HG03565 (cell line): ENCODE results near the gene RENBP.

Source experiments
- ATAC-seq: cut with Tn5 transposase; IDR thresholded peaks from one replicate; pipeline ENCODE4 v1.9.1; 2021; ENCODE audit warnings: mild to moderate bottlenecking, moderate library complexity; ENCODE audit not compliant: unreplicated experiment

RENBP gene

GRCh38 chrX:153921511-153922446, 22.7 kb downstream of the RENBP start:
- no peak for ATAC-seq

DNA sequence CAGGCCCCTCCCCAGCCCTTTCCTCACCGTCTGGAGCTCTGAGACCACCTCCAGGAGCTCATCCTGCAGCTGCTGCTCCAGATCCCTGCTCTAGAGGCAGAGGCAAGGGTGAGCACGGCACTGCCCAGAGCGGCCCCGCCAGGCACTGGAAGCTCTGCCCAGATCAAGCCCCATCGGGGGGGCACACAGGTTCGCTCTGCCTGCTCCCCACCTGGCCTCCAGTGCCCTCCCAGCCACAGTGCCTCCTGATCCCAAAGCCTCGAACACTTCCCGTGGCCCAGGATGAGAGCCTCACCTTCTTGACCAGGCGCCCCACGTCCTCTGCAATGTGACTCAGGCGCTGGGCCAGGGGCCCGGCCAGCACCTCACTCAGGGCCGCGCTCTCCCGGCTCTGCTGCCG, 23.4 kb downstream of the RENBP start:
- ATAC-seq = no peak

DNA sequence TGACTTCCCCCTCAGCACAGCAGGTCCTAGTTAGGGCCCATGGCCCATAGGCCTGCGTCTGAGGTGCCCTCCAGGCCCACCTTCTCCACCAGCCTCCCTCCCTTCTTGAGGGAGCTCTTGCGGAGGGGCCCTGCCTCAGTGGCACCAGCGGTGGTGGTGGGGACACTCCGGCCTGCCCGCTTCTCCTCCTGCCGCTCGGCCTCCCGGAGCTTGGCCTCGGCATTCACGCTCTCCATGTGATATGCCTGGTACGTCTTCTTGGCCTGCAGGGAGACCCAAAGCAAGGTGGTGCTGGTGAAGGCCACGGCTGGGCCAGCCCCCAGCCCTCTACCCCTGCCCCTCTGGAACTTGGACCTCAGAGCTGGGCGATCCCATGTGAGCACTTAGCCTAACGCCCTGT, 23.9 kb downstream of the RENBP start:
- ATAC-seq = no peak

DNA sequence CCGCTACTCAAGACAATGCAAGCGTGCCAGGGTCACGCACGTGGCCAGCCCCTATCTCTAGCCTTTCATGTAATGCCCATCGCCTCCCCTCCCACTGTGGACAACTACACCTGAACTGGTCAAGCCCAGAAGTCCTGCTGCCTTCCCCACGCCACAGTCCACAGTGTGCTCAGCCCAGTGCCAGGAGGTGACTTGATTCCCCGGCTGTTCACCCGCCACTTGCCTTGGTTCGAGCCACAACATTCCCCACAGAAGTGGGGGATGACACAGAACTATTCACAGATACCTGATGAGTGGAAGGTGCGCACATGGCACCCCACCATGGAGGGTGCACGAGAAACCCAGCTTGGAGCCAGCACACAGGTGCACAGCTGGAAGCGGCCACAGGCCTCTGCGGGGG, 25.2 kb downstream of the RENBP start:
- no peak for ATAC-seq

DNA sequence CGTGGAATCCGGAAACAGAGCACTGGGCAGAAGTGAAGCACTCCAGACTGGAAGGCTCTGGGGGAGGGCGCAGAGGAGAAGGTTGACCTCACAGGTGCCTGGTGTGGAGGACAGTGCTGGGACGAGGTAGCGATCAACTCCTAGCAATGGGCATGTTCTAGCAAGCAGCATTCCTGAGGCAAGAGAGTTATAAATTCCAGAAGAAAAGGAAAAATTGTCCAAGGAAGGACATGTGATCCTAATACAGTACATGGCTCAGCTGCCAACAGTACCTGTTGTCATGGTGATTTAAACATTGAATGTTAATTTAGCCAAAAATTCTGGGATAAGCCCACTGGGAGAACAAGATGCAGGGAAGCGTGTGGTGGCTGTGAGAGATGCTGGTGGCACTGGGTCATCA, 26.6 kb downstream of the RENBP start:
- ATAC-seq = no peak

DNA sequence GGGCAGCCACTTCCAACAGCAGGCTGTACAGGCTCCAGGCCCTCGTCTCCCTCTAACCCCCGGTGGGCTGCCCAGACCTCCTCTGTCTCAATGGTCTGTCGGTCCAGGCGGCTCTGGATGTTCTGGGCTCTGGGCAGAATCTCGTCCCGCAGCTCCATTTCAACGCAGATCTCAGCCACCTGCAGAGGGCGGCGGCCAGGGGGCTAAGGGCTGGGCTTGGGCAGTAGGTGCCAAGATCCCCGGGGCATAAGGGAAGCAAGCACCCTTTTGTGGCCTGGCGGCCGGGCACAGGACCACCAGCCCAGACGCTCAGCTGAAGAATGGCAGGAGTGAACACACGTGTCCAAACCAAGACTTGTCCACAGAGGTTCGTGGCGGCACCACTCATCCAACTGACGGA, 30.7 kb downstream of the RENBP start:
- ATAC-seq = no peak

DNA sequence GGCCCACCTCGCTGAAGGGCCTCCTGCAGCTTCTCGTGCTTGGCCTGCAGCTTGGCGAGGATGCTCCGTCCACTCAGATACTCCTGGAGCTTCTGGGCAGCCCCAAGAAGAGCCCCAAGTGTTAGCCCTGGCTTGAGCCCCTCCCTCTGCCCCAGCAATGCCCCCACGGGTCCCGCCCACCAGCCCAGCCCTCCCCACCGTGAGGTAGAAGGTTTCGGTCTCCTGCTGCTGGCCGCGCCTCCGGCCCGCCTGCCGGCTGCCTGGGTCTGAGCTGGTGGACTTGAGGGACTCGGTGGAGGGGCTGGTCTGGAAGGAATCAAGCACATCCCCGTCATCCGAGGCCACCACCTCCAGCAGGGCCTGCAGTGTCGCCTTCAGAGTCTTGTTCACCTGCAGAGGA, 31.2 kb downstream of the RENBP start:
- ATAC-seq = no peak

GRCh38 chrX:153911798-153912197, 32.6 kb downstream of the RENBP start:
- ATAC-seq = no peak

DNA sequence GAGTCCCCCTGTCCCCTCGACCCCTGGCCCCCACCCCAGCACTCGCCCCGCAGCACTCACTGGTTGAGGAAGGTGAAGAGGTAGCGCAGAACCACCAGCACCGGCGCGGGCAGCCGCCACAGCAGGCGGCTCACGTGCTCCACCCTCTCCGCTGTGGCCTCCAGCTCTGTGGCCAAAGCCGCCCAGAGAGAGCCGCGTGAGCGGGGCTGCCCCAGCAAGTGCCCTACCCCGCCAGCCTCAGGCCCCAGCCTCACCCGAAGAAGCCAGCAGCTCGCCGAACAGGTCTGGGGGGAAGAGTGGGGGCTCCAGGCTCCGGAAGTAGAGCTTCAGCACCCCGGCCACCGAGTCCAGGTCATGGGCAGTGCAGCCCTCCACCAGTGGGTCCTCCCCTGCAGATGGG, 34.0 kb downstream of the RENBP start:
- no peak for ATAC-seq

DNA sequence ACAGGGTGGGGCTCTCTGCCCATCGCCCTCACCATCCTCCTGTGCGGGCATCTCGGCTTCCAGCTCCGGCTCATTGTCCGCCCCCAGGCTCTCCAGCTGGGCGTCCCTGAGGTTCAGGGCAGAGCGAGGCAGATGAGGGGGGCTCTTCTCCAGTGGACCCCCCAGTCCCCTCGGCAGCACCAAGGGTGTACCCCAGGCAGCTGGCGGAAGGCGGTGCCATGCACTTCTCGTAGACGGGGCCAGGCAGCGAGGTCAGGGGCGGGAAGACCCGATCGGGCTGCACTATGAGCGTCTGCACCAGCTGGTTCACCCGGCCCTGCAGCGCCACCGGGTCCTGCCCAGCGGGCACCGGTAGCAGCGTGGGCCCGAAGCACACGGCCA, 34.5 kb downstream of the RENBP start:
- no peak for ATAC-seq

GRCh38 chrX:153909024-153909979, 35.1 kb downstream of the RENBP start:
- no peak for ATAC-seq

DNA sequence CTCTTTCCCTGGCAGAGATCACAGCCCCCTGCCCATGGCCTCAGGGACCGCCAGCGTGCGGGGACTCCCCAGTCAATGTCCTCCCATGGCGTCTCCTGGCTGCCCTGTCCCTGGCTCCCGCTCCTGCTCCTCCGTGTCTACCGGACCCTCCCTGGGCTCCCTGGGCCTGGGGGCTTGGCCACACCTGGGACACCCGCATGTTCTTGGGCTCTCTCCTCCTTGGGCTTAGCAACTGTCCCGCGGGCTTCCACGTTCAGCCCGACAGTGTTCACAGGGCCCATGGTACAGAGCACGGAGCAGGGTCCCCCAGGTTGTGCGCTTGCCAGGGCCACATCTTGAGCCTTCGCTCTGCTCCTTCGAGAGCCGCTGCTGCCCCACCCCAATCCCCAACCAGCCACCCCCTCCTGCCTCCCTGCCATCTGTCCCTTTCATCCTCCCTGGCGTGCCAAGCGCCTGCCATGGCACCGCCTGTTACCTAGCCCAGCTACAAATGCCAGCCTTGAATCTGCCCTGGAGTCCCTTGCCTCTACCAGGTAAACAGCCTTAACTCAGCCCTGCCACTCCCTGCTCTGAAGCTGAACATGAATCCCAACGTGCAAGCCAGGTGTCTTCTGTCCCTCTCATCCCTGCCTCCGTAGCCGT, 36.1 kb downstream of the RENBP start:
- ATAC-seq = no peak

DNA sequence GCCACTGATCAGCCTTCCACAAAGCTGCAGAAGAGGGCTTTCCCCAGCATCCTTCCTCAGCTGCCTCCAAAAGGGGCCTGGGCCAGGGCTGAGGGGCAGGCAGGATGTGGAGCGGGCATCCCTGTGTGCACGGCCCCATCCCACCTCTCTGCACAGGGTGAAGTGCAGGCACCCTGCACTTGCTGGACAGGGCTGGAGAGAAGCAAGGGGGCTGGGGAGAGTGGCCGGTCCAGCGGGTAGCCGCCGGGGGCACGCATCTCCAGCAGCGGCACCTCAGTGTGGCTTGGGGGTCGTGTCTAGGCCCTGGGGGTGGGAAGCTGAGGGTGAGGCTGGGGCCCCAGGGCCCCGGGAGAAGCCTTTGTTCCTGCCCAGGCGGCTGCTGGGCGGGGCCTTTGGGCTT, 37.0 kb downstream of the RENBP start:
- no peak for ATAC-seq

DNA sequence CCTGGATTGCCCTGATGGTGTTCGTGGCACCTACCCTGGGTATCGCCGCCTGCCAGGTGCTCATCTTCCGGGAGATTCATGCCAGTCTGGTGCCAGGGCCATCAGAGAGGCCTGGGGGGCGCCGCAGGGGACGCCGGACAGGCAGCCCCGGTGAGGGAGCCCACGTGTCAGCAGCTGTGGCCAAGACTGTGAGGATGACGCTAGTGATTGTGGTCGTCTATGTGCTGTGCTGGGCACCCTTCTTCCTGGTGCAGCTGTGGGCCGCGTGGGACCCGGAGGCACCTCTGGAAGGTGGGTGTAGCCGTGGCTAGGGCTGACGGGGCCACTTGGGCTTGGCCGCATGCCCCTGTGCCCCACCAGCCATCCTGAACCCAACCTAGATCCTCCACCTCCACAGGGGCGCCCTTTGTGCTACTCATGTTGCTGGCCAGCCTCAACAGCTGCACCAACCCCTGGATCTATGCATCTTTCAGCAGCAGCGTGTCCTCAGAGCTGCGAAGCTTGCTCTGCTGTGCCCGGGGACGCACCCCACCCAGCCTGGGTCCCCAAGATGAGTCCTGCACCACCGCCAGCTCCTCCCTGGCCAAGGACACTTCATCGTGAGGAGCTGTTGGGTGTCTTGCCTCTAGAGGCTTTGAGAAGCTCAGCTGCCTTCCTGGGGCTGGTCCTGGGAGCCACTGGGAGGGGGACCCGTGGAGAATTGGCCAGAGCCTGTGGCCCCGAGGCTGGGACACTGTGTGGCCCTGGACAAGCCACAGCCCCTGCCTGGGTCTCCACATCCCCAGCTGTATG, 38.1 kb downstream of the RENBP start:
- no peak for ATAC-seq

DNA sequence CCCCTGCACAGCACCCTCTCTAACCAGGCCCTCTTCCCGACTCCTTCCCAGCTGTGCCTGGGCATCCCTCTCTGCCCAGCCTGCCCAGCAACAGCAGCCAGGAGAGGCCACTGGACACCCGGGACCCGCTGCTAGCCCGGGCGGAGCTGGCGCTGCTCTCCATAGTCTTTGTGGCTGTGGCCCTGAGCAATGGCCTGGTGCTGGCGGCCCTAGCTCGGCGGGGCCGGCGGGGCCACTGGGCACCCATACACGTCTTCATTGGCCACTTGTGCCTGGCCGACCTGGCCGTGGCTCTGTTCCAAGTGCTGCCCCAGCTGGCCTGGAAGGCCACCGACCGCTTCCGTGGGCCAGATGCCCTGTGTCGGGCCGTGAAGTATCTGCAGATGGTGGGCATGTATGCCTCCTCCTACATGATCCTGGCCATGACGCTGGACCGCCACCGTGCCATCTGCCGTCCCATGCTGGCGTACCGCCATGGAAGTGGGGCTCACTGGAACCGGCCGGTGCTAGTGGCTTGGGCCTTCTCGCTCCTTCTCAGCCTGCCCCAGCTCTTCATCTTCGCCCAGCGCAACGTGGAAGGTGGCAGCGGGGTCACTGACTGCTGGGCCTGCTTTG, 38.9 kb downstream of the RENBP start:
- no peak for ATAC-seq

DNA sequence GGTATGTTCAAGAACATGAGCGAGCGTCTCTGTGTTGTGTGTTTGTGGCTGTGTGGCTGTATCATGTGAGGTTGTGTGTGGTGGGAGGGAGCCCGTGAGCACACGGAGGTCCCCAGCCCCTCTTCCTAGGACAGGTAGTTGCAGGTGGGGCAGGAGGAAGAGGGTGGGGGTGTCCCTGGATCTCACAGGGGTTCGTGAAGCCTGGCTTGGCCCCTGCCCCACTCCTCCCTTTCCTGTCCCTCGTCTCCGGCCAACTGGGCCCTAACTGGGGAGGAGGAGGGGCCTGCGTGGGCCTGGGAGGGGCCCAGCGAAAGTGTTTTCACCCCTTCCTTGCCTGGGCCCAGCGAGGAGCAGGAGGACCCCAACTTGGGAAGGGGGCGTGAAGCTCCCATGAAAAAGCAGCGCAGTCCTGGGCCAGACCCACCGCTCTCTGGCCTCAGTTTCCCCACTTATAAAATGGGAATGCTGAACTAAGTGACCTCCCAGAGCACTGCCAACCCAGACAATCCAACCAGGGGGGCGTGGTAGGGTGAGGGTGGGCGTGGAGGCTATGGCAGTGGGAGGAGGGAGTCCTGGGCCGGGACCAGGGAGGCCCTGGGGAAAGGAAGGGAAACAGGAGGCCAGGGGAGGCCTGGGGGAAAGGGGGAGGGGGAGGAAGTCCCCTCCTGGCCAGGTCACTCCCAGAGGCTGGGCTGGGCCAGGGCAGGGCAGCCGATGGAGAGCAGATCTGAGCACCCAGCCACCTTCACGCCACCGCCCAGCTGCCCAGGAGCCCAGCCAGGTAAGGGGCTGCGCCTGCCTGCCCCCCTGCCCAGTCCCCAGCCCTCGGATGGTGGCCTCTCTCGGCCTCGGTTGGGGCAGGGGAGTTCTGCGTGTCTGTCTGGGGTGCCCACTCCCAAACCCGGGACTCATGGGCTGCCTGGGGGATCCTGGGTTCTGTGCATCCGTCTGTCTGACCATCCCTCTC, 40.2 kb downstream of the RENBP start, which contains the start of gene AVPR2:
Gene AVPR2, plus strand, starts transcription at position 683 of the 967 bp plus-strand sequence. CDS start 473 bp downstream, outside the sequence.
- ATAC-seq = no peak

- no peak for ATAC-seq
These were observed 41.0 kb downstream of the RENBP start for GRCh38 chrX:153903238-153903980.

GRCh38 chrX:153902385-153902784, 42.1 kb downstream of the RENBP start:
- ATAC-seq = no peak
